Neural cell (in vitro differentiated cells): ENCODE measurements around the gene ZNF532.

ENCODE experiments used
- EP300 ChIP-seq: fragments of 450-650 bp; conservative IDR thresholded peaks from 2 replicates; pipeline ENCODE4 v1.6.1; 2014; ENCODE audit warnings: antibody characterized with exemption, mild to moderate bottlenecking, moderate library complexity; ENCODE audit not compliant: poor library complexity, severe bottlenecking
- EZH2 ChIP-seq: fragments of 200-600, 300-800 bp; shearing (Covaris generic), sonication (generic); IDR thresholded peaks from 2 replicates; pipeline ENCODE4 v1.6.1; 2014; ENCODE audit warnings: antibody characterized with exemption, low read length, borderline replicate concordance, mild to moderate bottlenecking; ENCODE audit not compliant: insufficient read depth, poor library complexity, severe bottlenecking
- MXI1 ChIP-seq: fragments of 450-650 bp; conservative IDR thresholded peaks from 2 replicates; pipeline ENCODE4 v1.6.1; 2014; ENCODE audit warnings: antibody characterized with exemption, mild to moderate bottlenecking; ENCODE audit not compliant: poor library complexity, severe bottlenecking
- POLR2AphosphoS5 ChIP-seq: IDR thresholded peaks from 2 replicates; pipeline ENCODE4 v1.6.1; 2012
- RAD21 ChIP-seq: fragments of 450-650 bp; conservative IDR thresholded peaks from 2 replicates; pipeline ENCODE4 v1.6.1; 2014; ENCODE audit warnings: antibody characterized with exemption, mild to moderate bottlenecking, moderate library complexity
- SMC3 ChIP-seq: fragments of 450-650 bp; conservative IDR thresholded peaks from 2 replicates; pipeline ENCODE4 v1.6.1; 2014; ENCODE audit warnings: antibody characterized with exemption, mild to moderate bottlenecking, moderate library complexity; ENCODE audit not compliant: poor library complexity
- TF ChIP-seq, protein P1 (sequence below): IDR thresholded peaks from 2 replicates; pipeline ENCODE4 v1.6.1; 2012; ENCODE audit warnings: borderline replicate concordance
- TF ChIP-seq, protein P2 (sequence below): fragments of 450-650 bp; IDR thresholded peaks from 2 replicates; pipeline ENCODE4 v1.5.1; 2014; ENCODE audit warnings: antibody characterized with exemption, mild to moderate bottlenecking, moderate library complexity; ENCODE audit not compliant: poor library complexity, severe bottlenecking

DNA sequence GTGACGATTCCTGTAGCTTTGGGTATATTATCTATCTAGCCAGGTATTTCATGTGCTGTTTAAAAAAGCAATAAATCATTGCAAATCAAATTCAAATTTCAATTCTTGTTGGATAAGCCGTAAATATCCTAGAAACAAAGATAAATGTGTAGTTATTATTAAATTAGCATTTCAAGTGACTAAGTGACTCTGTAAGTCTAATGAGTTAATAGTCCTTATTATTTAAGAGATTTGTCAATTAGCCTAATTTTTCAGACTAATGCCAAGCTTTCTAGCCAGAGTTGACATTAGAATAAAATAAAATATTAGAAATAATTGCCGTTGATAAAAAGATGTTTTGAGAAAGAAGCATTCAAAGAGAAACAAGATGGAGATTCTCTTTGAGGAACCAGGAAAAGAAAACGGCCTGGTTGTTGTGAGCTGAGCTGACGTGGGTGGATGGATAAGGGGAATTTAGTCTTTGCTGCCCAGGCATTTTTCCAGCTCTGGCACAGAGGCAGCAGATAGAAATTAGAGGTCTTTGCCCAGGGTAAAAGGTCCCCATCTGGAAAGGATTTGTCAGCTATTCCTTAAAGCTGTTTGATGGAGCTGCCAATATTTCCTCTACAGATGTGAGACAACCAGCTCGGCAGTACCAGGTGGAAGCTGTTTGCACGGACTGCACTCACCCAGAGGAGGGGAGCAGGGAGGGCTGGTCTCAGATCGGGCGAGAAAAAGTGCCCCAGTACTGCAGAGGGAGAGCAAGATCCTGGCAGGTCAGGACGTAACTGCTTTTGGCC is 157.7 kb downstream of the ZNF532 start:
- no peak for TF ChIP-seq EP300
- TF ChIP-seq, protein P1, sequence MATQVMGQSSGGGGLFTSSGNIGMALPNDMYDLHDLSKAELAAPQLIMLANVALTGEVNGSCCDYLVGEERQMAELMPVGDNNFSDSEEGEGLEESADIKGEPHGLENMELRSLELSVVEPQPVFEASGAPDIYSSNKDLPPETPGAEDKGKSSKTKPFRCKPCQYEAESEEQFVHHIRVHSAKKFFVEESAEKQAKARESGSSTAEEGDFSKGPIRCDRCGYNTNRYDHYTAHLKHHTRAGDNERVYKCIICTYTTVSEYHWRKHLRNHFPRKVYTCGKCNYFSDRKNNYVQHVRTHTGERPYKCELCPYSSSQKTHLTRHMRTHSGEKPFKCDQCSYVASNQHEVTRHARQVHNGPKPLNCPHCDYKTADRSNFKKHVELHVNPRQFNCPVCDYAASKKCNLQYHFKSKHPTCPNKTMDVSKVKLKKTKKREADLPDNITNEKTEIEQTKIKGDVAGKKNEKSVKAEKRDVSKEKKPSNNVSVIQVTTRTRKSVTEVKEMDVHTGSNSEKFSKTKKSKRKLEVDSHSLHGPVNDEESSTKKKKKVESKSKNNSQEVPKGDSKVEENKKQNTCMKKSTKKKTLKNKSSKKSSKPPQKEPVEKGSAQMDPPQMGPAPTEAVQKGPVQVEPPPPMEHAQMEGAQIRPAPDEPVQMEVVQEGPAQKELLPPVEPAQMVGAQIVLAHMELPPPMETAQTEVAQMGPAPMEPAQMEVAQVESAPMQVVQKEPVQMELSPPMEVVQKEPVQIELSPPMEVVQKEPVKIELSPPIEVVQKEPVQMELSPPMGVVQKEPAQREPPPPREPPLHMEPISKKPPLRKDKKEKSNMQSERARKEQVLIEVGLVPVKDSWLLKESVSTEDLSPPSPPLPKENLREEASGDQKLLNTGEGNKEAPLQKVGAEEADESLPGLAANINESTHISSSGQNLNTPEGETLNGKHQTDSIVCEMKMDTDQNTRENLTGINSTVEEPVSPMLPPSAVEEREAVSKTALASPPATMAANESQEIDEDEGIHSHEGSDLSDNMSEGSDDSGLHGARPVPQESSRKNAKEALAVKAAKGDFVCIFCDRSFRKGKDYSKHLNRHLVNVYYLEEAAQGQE: no peak
- TF ChIP-seq, protein P2, sequence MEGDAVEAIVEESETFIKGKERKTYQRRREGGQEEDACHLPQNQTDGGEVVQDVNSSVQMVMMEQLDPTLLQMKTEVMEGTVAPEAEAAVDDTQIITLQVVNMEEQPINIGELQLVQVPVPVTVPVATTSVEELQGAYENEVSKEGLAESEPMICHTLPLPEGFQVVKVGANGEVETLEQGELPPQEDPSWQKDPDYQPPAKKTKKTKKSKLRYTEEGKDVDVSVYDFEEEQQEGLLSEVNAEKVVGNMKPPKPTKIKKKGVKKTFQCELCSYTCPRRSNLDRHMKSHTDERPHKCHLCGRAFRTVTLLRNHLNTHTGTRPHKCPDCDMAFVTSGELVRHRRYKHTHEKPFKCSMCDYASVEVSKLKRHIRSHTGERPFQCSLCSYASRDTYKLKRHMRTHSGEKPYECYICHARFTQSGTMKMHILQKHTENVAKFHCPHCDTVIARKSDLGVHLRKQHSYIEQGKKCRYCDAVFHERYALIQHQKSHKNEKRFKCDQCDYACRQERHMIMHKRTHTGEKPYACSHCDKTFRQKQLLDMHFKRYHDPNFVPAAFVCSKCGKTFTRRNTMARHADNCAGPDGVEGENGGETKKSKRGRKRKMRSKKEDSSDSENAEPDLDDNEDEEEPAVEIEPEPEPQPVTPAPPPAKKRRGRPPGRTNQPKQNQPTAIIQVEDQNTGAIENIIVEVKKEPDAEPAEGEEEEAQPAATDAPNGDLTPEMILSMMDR: no peak
- TF ChIP-seq RAD21: no peak
- no peak for TF ChIP-seq POLR2AphosphoS5
- no peak for TF ChIP-seq EZH2
- TF ChIP-seq SMC3: no peak
- no peak for TF ChIP-seq MXI1
